Measurements from ENCODE around the gene GPR137. TPM values are rescaled to one million over a fixed set of nuclear protein-coding genes. Genes with fewer than 3 reads are reported as not detected.
"Not testable (repeated sequence)": the region's sequence is repeated elsewhere in the genome, so short reads cannot be mapped to it uniquely, and the experiment has no call there.

Gene GPR137
- total RNA-seq, 1 donor from 2014 or later: 38.0 TPM

DNA sequence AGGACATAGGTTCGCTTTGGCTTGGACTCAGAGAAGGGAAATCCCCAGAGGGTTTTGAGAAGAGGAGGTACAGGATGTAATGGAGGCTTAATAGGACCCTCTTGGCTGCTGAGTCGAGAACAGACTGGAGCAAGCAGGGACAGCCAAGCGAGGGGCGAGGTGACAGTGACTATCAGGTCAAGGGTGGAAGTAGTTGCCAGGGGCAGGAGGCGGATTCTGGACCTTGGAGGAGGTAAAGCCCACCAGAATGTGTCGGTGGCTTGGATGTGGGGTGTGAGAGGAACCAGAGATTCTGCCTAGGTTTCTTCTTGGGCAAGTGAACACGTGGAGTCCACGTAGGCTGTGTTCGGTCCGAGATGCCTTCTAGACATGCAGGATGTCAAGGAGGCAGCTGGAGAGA lies 27.3 kb downstream of the GPR137 start:
- intact Hi-C loops (cut with micrococcal nuclease): no loop called here
- peak overlapping the region; percentile 39 for H3K27ac Mint-ChIP-seq
- no peaks in the 10 kb centered on the region for H3K9me3 Mint-ChIP-seq
- H3K4me1 Mint-ChIP-seq (ENCODE audit: low read depth): peaks cover 20% of the 10 kb centered on the region
- no peaks in the 10 kb centered on the region for H3K27me3 Mint-ChIP-seq (ENCODE audit: low read depth)
- H3K36me3 Mint-ChIP-seq (ENCODE audit: low read depth): peaks cover 51% of the 10 kb centered on the region
- no peak overlapping the region for H3K4me3 Mint-ChIP-seq (ENCODE audit: low read depth)
- DNase-seq (ENCODE audit: low spot score): no peak

DNA sequence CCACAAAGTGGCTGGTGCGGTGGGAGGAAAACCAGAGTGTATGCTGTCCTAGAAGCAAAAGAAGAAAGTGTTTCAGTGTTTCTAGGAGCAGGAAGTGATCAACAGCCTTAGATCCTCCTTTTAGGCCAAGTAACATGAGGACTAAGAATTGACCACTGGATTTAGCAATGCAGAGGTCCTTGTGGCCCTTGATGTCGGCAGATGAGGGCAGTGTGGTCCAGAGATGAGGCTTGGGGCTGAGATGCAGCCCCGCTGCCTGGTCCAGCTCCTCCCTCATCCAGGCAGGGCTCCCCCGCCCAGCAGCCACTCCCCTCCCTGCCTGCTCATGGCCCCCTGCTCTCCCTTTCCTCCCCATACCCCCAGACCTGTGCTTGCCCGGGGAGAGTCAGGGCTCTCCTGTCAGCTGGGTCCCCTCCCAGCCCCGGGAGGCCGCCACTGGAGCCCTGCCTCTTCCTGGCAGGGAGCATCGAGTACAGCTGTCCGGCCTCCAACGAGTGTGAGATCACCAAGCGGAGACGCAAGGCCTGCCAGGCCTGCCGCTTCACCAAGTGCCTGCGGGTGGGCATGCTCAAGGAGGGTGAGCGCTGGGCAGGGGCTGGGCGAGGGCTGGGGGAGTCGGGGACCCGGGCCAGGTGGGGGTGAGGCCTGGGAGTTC lies 28.0 kb downstream of the GPR137 start:
- no peak for DNase-seq (ENCODE audit: low spot score)
- H3K9me3 Mint-ChIP-seq: no peaks in the 10 kb centered on the region
- H3K27ac Mint-ChIP-seq: no peak overlapping the region
- intact Hi-C loops (cut with micrococcal nuclease): no loop called here
- H3K4me3 Mint-ChIP-seq (ENCODE audit: low read depth): no peak overlapping the region
- H3K27me3 Mint-ChIP-seq (ENCODE audit: low read depth): no peaks in the 10 kb centered on the region
- H3K36me3 Mint-ChIP-seq (ENCODE audit: low read depth): peaks cover 50% of the 10 kb centered on the region
- peaks cover 20% of the 10 kb centered on the region for H3K4me1 Mint-ChIP-seq (ENCODE audit: low read depth)

DNA sequence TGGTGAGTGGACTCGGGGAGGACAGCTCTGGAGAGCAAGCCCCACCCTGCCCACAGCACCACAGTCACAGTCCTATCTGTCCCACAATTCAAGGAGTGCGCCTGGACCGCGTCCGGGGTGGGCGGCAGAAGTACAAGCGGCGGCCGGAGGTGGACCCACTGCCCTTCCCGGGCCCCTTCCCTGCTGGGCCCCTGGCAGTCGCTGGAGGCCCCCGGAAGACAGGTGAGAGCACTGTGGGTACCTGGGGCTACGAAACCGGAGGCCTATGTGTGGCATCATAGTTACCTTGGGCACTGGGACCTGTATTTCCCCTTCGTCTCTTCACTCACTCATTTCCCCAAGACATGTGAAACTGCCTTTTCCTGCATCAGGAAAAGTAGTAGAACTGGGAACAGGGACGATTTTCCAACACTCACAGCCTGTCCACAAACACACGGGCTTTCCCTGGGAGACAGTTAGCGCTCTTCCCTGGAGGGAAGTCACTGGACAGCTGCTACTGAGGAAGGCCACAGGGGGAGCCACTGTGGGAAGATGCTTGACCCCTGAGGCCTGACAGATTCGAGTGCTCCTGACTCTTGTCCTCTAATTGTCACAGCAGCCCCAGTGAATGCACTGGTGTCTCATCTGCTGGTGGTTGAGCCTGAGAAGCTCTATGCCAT lies 28.6 kb downstream of the GPR137 start:
- no peak overlapping the region for H3K27ac Mint-ChIP-seq
- no peak for DNase-seq (ENCODE audit: low spot score)

DNA sequence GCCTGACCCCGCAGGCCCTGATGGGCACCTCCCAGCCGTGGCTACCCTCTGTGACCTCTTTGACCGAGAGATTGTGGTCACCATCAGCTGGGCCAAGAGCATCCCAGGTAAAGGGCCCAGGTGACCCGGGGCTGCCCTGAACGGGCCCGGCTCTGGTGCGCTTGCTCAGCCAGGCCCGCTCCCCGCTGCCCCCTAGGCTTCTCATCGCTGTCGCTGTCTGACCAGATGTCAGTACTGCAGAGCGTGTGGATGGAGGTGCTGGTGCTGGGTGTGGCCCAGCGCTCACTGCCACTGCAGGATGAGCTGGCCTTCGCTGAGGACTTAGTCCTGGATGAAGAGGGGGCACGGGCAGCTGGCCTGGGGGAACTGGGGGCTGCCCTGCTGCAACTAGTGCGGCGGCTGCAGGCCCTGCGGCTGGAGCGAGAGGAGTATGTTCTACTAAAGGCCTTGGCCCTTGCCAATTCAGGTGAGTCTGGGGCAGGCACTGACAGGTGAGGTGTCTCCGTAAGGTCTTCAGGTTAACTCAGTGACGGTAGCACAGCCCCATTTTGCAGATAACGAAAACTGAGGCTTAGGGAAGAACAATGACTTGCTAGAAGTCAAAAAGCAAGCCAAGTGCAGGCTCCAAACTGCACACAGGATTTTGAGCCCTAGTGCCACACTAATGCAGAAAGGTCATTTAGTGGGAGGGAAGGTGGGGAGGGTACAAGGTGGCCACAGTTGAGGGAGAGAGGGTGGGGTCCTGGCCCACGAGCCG lies 29.3 kb downstream of the GPR137 start:
- Mint-ChIP-seq H3K9me3 (no peaks in the 10 kb centered on the region), H3K27ac (no peak overlapping the region), H3K4me3 (ENCODE audit: low read depth) (peak overlapping the region; percentile 26), H3K4me1 (ENCODE audit: low read depth) (peaks cover 29% of the 10 kb centered on the region), H3K36me3 (ENCODE audit: low read depth) (peaks cover 46% of the 10 kb centered on the region), H3K27me3 (ENCODE audit: low read depth) (no peaks in the 10 kb centered on the region)
- intact Hi-C loops (cut with micrococcal nuclease): no loop called here
- DNase-seq (ENCODE audit: low spot score): no peak

More for the DNA sequence above, 28.6 kb downstream of the GPR137 start:
- Mint-ChIP-seq H3K27me3 (ENCODE audit: low read depth) (no peaks in the 10 kb centered on the region), H3K36me3 (ENCODE audit: low read depth) (peaks cover 48% of the 10 kb centered on the region), H3K4me1 (ENCODE audit: low read depth) (peaks cover 25% of the 10 kb centered on the region), H3K4me3 (ENCODE audit: low read depth) (no peak overlapping the region), H3K9me3 (no peaks in the 10 kb centered on the region)
- intact Hi-C loops (cut with micrococcal nuclease): no loop called here

DNA sequence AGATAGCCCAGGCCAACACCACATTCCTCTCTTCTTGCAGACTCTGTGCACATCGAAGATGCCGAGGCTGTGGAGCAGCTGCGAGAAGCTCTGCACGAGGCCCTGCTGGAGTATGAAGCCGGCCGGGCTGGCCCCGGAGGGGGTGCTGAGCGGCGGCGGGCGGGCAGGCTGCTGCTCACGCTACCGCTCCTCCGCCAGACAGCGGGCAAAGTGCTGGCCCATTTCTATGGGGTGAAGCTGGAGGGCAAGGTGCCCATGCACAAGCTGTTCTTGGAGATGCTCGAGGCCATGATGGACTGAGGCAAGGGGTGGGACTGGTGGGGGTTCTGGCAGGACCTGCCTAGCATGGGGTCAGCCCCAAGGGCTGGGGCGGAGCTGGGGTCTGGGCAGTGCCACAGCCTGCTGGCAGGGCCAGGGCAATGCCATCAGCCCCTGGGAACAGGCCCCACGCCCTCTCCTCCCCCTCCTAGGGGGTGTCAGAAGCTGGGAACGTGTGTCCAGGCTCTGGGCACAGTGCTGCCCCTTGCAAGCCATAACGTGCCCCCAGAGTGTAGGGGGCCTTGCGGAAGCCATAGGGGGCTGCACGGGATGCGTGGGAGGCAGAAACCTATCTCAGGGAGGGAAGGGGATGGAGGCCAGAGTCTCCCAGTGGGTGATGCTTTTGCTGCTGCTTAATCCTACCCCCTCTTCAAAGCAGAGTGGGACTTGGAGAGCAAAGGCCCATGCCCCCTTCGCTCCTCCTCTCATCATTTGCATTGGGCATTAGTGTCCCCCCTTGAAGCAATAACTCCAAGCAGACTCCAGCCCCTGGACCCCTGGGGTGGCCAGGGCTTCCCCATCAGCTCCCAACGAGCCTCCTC lies 30.2 kb downstream of the GPR137 start:
- DNase-seq (ENCODE audit: low spot score); intact Hi-C loops (cut with micrococcal nuclease); H3K27me3 Mint-ChIP-seq (ENCODE audit: low read depth); H3K9me3 Mint-ChIP-seq: not testable (repeated sequence)
- Mint-ChIP-seq H3K4me1 (ENCODE audit: low read depth) (peaks cover 35% of the 10 kb centered on the region), H3K36me3 (ENCODE audit: low read depth) (peaks cover 54% of the 10 kb centered on the region), H3K27ac (peak overlapping the region; percentile 99), H3K4me3 (ENCODE audit: low read depth) (peak overlapping the region; percentile 96)

DNA sequence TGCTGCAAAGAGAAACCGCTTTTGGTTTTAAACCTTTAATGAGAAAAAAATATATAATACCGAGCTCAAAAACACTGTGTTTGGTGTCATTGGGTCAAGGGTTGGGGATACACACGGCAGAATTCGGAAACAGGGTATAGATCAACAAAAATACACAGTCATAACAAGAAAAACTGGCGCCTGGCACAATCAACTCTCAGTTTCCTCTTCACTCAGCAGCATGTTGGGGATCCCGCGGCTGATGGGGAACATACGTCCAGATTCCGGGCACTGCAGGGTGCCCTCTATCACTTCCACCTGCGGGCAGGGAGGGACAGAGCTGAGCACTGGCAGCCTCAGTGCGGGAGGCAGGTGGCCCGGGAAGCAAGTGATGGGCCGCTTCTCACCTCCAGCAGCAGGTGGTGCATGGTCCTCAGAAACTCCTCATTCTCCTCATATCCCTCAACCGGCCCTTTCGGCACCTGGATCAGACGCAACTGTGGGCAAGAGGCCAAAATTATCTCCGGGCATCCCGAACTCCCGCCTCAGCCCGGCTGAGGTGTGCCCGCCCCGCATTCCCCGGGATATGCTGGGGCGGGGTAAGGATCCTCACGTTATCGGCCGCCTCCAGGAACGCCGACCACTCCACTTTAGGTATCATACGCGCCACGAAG lies 31.1 kb downstream of the GPR137 start:
- Mint-ChIP-seq H3K9me3 (no peaks in the 10 kb centered on the region), H3K4me3 (ENCODE audit: low read depth) (peak overlapping the region; percentile 96), H3K36me3 (ENCODE audit: low read depth) (peaks cover 60% of the 10 kb centered on the region), H3K4me1 (ENCODE audit: low read depth) (peaks cover 38% of the 10 kb centered on the region), H3K27ac (peak overlapping the region; percentile 99), H3K27me3 (ENCODE audit: low read depth) (no peaks in the 10 kb centered on the region)
- DNase-seq (ENCODE audit: low spot score): no peak
- intact Hi-C loops (cut with micrococcal nuclease): loop anchor here (1.0 kb wide), 5 partner anchors 10 to 75 kb away; partner anchors contain the start of genes FKBP2 and GPR137

DNA sequence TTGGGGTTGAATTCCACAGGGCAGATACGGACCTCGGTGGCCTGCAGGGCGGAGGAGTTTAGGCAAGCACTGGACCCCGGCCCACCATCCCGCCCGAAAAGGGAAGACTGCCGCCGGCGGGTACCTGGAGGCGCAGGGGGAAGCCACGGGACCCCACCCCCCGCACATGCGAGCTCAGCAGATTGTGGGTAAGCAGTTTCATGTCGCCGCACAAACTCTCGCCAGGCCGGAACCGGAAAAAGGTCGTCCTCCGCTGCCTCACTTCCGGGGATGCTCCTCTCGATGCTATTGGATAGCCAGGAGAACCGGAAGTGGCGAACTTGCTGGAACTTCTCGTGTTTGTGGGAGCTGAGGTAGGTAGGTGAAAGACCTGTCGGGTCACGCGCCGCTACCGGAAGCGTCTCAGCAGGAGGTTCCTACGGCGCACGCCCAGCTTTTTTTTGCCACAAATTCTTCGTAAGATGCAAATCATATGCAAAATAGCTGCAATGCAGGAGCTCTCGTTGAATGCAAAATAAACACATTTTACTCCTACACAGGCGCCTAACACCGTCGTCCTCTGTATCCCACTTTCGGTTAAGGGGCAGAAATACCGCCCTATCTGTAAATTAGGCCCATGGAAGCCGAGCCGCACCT lies 31.8 kb downstream of the GPR137 start, which contains the start of gene TRMT112:
TSS of gene TRMT112 (minus strand) at position 235 of the 636 bp plus-strand sequence. CDS start at position 202, 33 bp downstream.
- H3K36me3 Mint-ChIP-seq (ENCODE audit: low read depth): peaks cover 62% of the 10 kb centered on the region
- H3K4me3 Mint-ChIP-seq (ENCODE audit: low read depth): peak within 1 kb of the TSS; percentile 96
- intact Hi-C loops (cut with micrococcal nuclease): loop anchor here (1.0 kb wide), 5 partner anchors 11 to 76 kb away; partner anchors contain the start of genes FKBP2 and GPR137
- peak within 1 kb of the TSS; percentile 99 for H3K27ac Mint-ChIP-seq
- no peaks in the 10 kb centered on the region for H3K27me3 Mint-ChIP-seq (ENCODE audit: low read depth)
- no peaks in the 10 kb centered on the region for H3K9me3 Mint-ChIP-seq
- DNase-seq (ENCODE audit: low spot score): peak; percentile 97
- peaks cover 36% of the 10 kb centered on the region for H3K4me1 Mint-ChIP-seq (ENCODE audit: low read depth)

DNA sequence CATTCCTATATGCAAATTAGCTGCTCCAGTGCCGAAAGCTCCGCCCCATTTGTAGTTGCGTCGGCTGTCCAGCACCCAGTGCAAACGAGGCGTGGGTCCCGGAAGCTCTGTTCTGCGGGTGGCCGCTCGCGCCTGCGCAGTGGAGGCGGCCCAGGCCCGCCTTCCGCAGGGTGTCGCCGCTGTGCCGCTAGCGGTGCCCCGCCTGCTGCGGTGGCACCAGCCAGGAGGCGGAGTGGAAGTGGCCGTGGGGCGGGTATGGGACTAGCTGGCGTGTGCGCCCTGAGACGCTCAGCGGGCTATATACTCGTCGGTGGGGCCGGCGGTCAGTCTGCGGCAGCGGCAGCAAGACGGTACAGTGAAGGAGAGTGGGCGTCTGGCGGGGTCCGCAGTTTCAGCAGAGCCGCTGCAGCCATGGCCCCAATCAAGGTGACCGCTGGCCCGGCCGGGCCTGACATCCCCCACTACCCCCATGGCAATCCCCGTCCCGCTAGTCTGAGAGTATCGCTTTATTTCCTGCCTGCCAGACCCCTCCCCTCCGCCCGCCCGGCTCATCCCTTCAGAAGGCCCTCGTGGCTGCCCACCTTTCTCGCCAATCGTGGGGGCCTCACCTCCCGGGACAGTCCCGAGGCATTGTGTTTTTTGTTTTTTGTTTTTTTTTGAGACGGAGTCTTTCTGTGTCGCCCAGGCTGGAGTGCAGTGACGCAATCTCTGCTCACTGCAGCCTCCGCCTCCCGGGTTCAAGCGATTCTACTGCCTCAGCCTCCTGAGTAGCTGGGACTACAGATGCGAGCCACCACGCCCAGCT lies 32.5 kb downstream of the GPR137 start, which contains the start of gene PRDX5:
TSS of gene PRDX5 (plus strand) at position 161 of the 805 bp plus-strand sequence. CDS start at position 256, 95 bp downstream.
- Mint-ChIP-seq H3K27me3 (ENCODE audit: low read depth) (no peaks in the 10 kb centered on the region), H3K36me3 (ENCODE audit: low read depth) (peaks cover 55% of the 10 kb centered on the region), H3K4me3 (ENCODE audit: low read depth) (peak within 1 kb of the TSS; percentile 96), H3K4me1 (ENCODE audit: low read depth) (peaks cover 30% of the 10 kb centered on the region), H3K9me3 (no peaks in the 10 kb centered on the region), H3K27ac (peak within 1 kb of the TSS; percentile 99)
- intact Hi-C loops (cut with micrococcal nuclease): loop anchor here (1.0 to 2.0 kb wide), 6 partner anchors 12 to 77 kb away; partner anchors contain the start of genes FKBP2 and GPR137
- peak; percentile 95 for DNase-seq (ENCODE audit: low spot score)

DNA sequence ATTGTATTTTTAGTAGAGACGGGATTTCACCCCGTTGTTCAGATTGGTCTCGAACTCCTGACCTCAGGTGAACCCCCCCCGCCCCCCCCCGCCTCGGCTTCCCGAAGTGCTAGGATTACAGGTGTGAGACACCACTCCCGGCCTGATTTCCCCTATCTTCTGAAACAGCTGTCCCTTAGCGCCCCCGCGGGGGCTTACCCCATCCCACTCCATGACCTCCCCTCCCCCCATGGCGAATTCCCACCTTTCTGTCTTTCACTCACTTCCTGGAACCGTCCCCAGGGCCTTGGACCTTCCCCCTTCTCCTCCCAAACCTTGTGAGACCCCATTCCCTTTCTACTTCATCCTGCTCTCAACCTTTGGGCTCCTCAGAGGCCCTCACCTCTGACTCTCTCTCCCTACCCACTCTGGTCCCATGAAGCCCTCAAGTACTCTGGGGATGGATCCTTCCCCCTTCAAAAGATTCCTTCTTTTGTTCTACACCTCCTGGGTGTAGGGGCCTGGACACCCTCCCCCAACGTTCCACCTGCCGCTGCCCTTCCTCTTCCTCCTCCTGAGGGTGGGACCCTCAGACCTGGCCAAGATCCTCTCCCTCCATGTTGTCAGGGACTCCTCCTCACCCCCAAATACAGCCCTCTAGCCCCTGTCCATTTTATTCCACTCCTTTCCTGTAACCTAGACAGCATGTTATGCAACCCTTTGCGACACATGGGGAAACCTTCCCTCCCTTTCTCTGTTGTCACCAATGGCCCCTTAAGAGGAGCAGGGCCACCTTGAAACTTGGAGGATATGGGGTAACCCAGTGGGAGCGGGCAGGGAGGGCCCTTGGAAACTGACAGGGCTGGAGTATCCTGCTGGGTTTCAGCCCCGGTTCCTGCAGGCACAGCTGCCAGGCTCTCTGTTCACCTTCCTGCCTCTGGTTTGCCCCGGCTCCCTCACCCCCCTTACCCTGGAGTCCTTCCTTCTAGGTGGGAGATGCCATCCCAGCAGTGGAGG lies 33.4 kb downstream of the GPR137 start:
- DNase-seq (ENCODE audit: low spot score): no peak
- no peaks in the 10 kb centered on the region for H3K27me3 Mint-ChIP-seq (ENCODE audit: low read depth)
- H3K4me3 Mint-ChIP-seq (ENCODE audit: low read depth): peak overlapping the region; percentile 96
- peaks cover 29% of the 10 kb centered on the region for H3K4me1 Mint-ChIP-seq (ENCODE audit: low read depth)
- intact Hi-C loops (cut with micrococcal nuclease): loop anchor here (2.0 kb wide), 1 partner anchor 14 kb away; no protein-coding TSS in a partner anchor
- H3K27ac Mint-ChIP-seq: peak overlapping the region; percentile 99
- H3K9me3 Mint-ChIP-seq: no peaks in the 10 kb centered on the region
- peaks cover 48% of the 10 kb centered on the region for H3K36me3 Mint-ChIP-seq (ENCODE audit: low read depth)

DNA sequence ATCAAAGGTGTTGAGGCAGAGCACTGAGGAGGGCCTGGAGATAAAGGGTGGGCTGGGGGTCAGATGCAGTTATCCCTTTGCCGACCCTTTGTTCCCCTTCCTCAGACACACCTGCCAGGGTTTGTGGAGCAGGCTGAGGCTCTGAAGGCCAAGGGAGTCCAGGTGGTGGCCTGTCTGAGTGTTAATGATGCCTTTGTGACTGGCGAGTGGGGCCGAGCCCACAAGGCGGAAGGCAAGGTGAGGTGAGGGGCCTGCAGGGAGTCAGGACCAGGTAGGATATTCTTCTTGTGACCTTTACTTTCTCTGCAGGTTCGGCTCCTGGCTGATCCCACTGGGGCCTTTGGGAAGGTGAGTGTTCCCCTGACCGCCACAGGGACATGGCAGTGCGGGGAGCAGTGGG lies 34.9 kb downstream of the GPR137 start:
- Mint-ChIP-seq H3K4me1 (ENCODE audit: low read depth) (peaks cover 27% of the 10 kb centered on the region), H3K27ac (peak overlapping the region; percentile 53), H3K27me3 (ENCODE audit: low read depth) (no peaks in the 10 kb centered on the region), H3K36me3 (ENCODE audit: low read depth) (peaks cover 35% of the 10 kb centered on the region), H3K9me3 (no peaks in the 10 kb centered on the region), H3K4me3 (ENCODE audit: low read depth) (no peak overlapping the region)
- intact Hi-C loops (cut with micrococcal nuclease): no loop called here
- DNase-seq (ENCODE audit: low spot score): no peak

Data from activated T-helper 2 cell treated with anti-CD3 and anti-CD28 coated beads, Interferon-gamma antibody, Interleukin-2, Interleukin-4, amounts not matched to agents 10 μg/mL and 5 μg/mL and 100 μg/mL, durations not matched to agents 14 hours and 24 hours and 36 hours (primary cell).